Measurements from ENCODE around the gene PTPN7. TPM values are rescaled to one million over a fixed set of nuclear protein-coding genes. Genes with fewer than 3 reads are reported as not detected.

The PTPN7 gene
- total RNA-seq, 1 donor from 2014 or later = not detected

DNA sequence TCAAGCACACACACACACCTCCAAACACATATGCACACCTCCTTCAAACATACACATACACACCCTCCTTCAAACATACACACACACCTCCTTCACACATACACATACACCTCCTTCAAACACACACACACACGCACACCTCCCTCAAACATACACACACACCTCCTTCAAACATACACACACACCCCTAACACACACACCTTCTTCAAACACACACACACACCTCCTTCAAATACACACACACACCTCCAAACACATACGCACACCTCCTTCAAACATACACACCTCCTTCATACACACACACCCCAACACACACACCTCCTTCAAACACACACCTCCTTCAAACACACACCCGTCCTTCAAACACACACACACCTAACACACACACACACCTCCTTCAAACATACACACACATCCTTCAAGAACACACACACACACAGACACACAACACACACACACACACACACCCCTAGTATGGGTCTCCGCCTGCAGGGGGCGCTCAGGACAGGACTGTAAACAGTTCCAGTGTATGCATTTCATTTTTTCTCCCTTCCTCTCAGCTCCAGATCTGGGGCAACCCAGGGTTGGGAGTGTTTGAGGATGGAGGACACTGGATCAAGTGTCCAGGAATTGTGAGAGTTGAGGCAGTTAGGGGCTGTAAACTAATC lies 45.3 kb upstream of the PTPN7 start:
- Histone ChIP-seq H3K4me1 (peaks cover 24% of the 10 kb centered on the region), H3K79me2 (ENCODE audit: low read depth) (no peaks in the 10 kb centered on the region), H3F3A (ENCODE audit: low read depth) (peaks cover 5% of the 10 kb centered on the region), H3K9me3 (ENCODE audit: low read depth) (no peaks in the 10 kb centered on the region), H3K27ac (no peak overlapping the region), H3K27me3 (no peaks in the 10 kb centered on the region), H3K4me2 (peak overlapping the region; percentile 57), H3K9ac (no peak overlapping the region), H2AFZ (replicated peaks) (no peak overlapping the region), H3K4me3 (no peak overlapping the region), H4K20me1 (ENCODE audit: low read depth) (no peaks in the 10 kb centered on the region), H3K36me3 (no peaks in the 10 kb centered on the region)
- H3K4me1 Mint-ChIP-seq = peaks cover 2% of the 10 kb centered on the region
- no peak overlapping the region for H3K4me3 Mint-ChIP-seq
- no peaks in the 10 kb centered on the region for H3K36me3 Mint-ChIP-seq
- TF ChIP-seq, protein P1, sequence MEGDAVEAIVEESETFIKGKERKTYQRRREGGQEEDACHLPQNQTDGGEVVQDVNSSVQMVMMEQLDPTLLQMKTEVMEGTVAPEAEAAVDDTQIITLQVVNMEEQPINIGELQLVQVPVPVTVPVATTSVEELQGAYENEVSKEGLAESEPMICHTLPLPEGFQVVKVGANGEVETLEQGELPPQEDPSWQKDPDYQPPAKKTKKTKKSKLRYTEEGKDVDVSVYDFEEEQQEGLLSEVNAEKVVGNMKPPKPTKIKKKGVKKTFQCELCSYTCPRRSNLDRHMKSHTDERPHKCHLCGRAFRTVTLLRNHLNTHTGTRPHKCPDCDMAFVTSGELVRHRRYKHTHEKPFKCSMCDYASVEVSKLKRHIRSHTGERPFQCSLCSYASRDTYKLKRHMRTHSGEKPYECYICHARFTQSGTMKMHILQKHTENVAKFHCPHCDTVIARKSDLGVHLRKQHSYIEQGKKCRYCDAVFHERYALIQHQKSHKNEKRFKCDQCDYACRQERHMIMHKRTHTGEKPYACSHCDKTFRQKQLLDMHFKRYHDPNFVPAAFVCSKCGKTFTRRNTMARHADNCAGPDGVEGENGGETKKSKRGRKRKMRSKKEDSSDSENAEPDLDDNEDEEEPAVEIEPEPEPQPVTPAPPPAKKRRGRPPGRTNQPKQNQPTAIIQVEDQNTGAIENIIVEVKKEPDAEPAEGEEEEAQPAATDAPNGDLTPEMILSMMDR (IDR thresholded peaks at IDR 0.05) = peak; percentile 63
- TF ChIP-seq EZH2phosphoT487 (IDR thresholded peaks at IDR 0.05) = no peak
- peaks cover under 1% of the 10 kb centered on the region for H3K27me3 Mint-ChIP-seq (ENCODE audit: insufficient read depth, low read depth)
- H3K27ac Mint-ChIP-seq = no peak overlapping the region
- peak; percentile 84 for DNase-seq (ENCODE audit: low spot score)
- no peaks in the 10 kb centered on the region for H3K9me3 Mint-ChIP-seq

- no peak overlapping the region for H3K27ac Mint-ChIP-seq
- Histone ChIP-seq H3K9ac (no peak overlapping the region), H3K4me2 (no peak overlapping the region), H3K27ac (no peak overlapping the region), H3K79me2 (ENCODE audit: low read depth) (no peaks in the 10 kb centered on the region), H4K20me1 (ENCODE audit: low read depth) (no peaks in the 10 kb centered on the region), H3K27me3 (no peaks in the 10 kb centered on the region), H3K36me3 (no peaks in the 10 kb centered on the region), H3K4me1 (peaks cover 27% of the 10 kb centered on the region), H3K9me3 (ENCODE audit: low read depth) (no peaks in the 10 kb centered on the region), H2AFZ (replicated peaks) (no peak overlapping the region), H3F3A (ENCODE audit: low read depth) (peaks cover 5% of the 10 kb centered on the region), H3K4me3 (no peak overlapping the region)
- H3K9me3 Mint-ChIP-seq = no peaks in the 10 kb centered on the region
- DNase-seq (ENCODE audit: low spot score) = peak; percentile 23
- TF ChIP-seq, protein P1 (IDR thresholded peaks at IDR 0.05) = no peak
- TF ChIP-seq EZH2phosphoT487 (IDR thresholded peaks at IDR 0.05) = no peak
- no peak for TF ChIP-seq EZH2 (IDR thresholded peaks at IDR 0.05)
- no peak overlapping the region for H3K4me3 Mint-ChIP-seq
- H3K27me3 Mint-ChIP-seq (ENCODE audit: insufficient read depth, low read depth) = peaks cover 3% of the 10 kb centered on the region
- no peaks in the 10 kb centered on the region for H3K36me3 Mint-ChIP-seq
- peaks cover 2% of the 10 kb centered on the region for H3K4me1 Mint-ChIP-seq
These were observed 43.7 kb upstream of the PTPN7 start for GRCh38 chr1:202204065-202204464.

DNA sequence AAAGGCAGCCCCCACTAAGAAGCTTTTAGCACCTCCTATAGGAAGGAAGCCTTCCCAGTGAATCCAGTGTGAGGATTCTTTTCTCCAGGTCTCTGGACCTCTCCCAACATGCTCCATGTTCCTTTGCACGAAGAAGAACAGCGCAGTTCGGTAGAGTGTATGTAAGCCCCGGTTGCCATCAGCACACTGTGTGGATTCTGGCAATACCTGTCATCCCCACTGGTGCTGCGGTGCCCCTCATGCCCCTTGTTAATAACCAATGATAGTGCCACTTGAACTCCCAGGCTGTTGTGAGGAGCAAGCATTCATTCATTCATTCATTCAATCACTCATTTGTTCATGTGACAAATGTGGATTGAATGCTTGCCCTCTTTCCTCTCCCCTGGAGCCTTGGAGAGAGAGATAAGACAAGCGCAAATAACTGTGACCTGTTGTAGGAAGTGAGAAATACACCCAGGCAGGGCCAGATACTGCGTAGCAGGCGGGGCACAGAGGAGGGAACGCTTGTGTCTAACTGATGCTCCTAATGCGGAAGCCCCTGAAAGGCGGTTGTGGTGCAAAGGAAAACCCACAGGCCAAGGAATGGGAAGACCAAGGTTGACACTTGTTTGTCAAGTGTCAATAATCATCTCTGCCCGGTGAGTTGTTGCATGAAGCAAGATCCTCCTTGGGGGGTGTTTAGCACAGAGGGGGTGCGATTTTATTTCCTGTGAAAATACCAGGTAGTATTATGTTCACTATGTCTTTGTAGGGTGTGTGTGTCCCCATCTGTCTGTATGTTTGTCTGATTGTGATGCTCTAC lies 43.0 kb upstream of the PTPN7 start:
- no peaks in the 10 kb centered on the region for H3K79me2 ChIP-seq (ENCODE audit: low read depth)
- DNase-seq (ENCODE audit: low spot score) = no peak
- H3K27ac Mint-ChIP-seq = no peak overlapping the region
- peaks cover 25% of the 10 kb centered on the region for H3K4me1 ChIP-seq
- TF ChIP-seq, protein P1 (IDR thresholded peaks at IDR 0.05) = no peak
- TF ChIP-seq EZH2 (IDR thresholded peaks at IDR 0.05) = no peak
- no peak for TF ChIP-seq EZH2phosphoT487 (IDR thresholded peaks at IDR 0.05)
- H3K36me3 ChIP-seq = no peaks in the 10 kb centered on the region
- no peak overlapping the region for H3K4me3 Mint-ChIP-seq
- H4K20me1 ChIP-seq (ENCODE audit: low read depth) = no peaks in the 10 kb centered on the region
- no peak overlapping the region for H3K4me3 ChIP-seq
- H2AFZ ChIP-seq (replicated peaks) = no peak overlapping the region
- H3K9me3 ChIP-seq (ENCODE audit: low read depth) = no peaks in the 10 kb centered on the region
- H3K9ac ChIP-seq = no peak overlapping the region
- H3K27me3 ChIP-seq = no peaks in the 10 kb centered on the region
- H3K4me1 Mint-ChIP-seq = peaks cover 2% of the 10 kb centered on the region
- H3K27me3 Mint-ChIP-seq (ENCODE audit: insufficient read depth, low read depth) = peaks cover 5% of the 10 kb centered on the region
- H3K9me3 Mint-ChIP-seq = no peaks in the 10 kb centered on the region
- peaks cover 5% of the 10 kb centered on the region for H3F3A ChIP-seq (ENCODE audit: low read depth)
- no peaks in the 10 kb centered on the region for H3K36me3 Mint-ChIP-seq
- H3K27ac ChIP-seq = no peak overlapping the region
- H3K4me2 ChIP-seq = no peak overlapping the region

Data from neural progenitor cell (in vitro differentiated cells).